CD4-positive, alpha-beta T cell (primary cell): Measurements from ENCODE around the gene IGLL5. TPM values are rescaled to one million over a fixed set of nuclear protein-coding genes. Genes with fewer than 3 reads are reported as not detected.
A peak's percentile ranks its signal among the peaks of the same experiment; 100 is the strongest.

Experiments
- ATAC-seq: fragments of 200-7000 bp; cut with Tn5 transposase; one replicate; pipeline ENCODE4 v1.10.0; 2022; ENCODE audit warnings: mild to moderate bottlenecking; ENCODE audit not compliant: poor library complexity
- CTCF ChIA-PET: fragments of 350-600 bp; sonication (Branson Sonifier 250); formaldehyde crosslinking; loops from one replicate; lab custom pipeline; 2021; ENCODE audit warnings: antibody characterized with exemption, inconsistent platforms; lab: Charles Lee
- POLR2A ChIA-PET: fragments of 350-600 bp; sonication (Branson Sonifier 250); formaldehyde crosslinking; loops from one replicate; lab custom pipeline; 2021; ENCODE audit warnings: antibody characterized with exemption, inconsistent platforms; lab: Charles Lee
- DNase-seq, 14 experiments: peaks; one replicate each; pipeline ENCODE4 v3.0.0-alpha.2; 2013 to 2020; ENCODE audit warnings: mixed read lengths in 2 of 14
- H3K27ac ChIP-seq, 2 donors: one replicate each; pipeline versions ENCODE4 v1.5.1 to v1.7.0; 2013; ENCODE audit warnings: low read length in 2 of 2, low read depth in 1 of 2, mild to moderate bottlenecking in 1 of 2
- H3K27me3 ChIP-seq, 2 experiments: 1 replicate in 1 of 2; 2 replicates in 1 of 2; pipeline versions ENCODE4 v1.6.1 to v1.7.0; 2013; ENCODE audit warnings: low read length in 2 of 2, control low read depth in 1 of 2, mild to moderate bottlenecking in 1 of 2, moderate library complexity in 1 of 2; ENCODE audit not compliant: insufficient read depth in 2 of 2, control insufficient read depth in 1 of 2
- H3K36me3 ChIP-seq: one replicate; pipeline ENCODE4 v1.6.1; 2013; ENCODE audit warnings: low read length, control low read depth; ENCODE audit not compliant: insufficient read depth
- H3K4me1 ChIP-seq: one replicate; pipeline ENCODE4 v1.6.1; 2013; ENCODE audit warnings: low read length, control low read depth; ENCODE audit not compliant: insufficient read depth
- H3K4me3 ChIP-seq: one replicate; pipeline ENCODE4 v1.5.1; 2013; ENCODE audit warnings: mild to moderate bottlenecking, low read length, moderate library complexity
- H3K9me3 ChIP-seq, 2 experiments: 1 replicate in 1 of 2; 2 replicates in 1 of 2; pipeline versions ENCODE4 v1.6.1 to v1.7.0; 2013; ENCODE audit warnings: low read length in 2 of 2, mild to moderate bottlenecking in 2 of 2, control low read depth in 1 of 2, moderate library complexity in 1 of 2; ENCODE audit not compliant: control insufficient read depth in 1 of 2, insufficient read depth in 1 of 2
- H3K27ac Mint-ChIP-seq: one replicate; pipeline ENCODE4 v1.8.0; 2020; ENCODE audit warnings: mixed read lengths
- H3K27me3 Mint-ChIP-seq: one replicate; pipeline ENCODE4 v1.8.0; 2021; ENCODE audit warnings: mixed read lengths
- H3K36me3 Mint-ChIP-seq: one replicate; pipeline ENCODE4 v1.8.0; 2021; ENCODE audit warnings: low read depth, mixed read lengths
- H3K4me1 Mint-ChIP-seq: one replicate; pipeline ENCODE4 v1.8.0; 2021; ENCODE audit warnings: low read depth, mixed read lengths
- H3K4me3 Mint-ChIP-seq: one replicate; pipeline ENCODE4 v1.8.0; 2020; ENCODE audit warnings: mild to moderate bottlenecking, mixed read lengths
- H3K9me3 Mint-ChIP-seq: one replicate; pipeline ENCODE4 v1.8.0; 2020; ENCODE audit warnings: mixed read lengths
- intact Hi-C, 2 experiments: fragments of 100-400 bp; cut with DNase I in 1 of 2; cut with micrococcal nuclease in 1 of 2; formaldehyde crosslinking; loops; one replicate each; pipeline versions ENCODE4 v1.15.1 to v1.9.0; 2023 to 2025; cut with DNase I, micrococcal nuclease
- total RNA-seq, 174 experiments: library from RNA in 2 of 174; stranded (reverse) in 2 of 174; gene quantifications; one replicate each; pipeline ENCODE4 v1.2.3 and lab custom pipeline; 2021 to 2026
- TF ChIP-seq, protein P1 (sequence below): fragments of 200-600 bp; IDR thresholded peaks from one replicate; pipeline ENCODE4 v1.8.0; 2022; ENCODE audit warnings: antibody characterized with exemption, mild to moderate bottlenecking

IGLL5 gene
- total RNA-seq, 2 experiments from 2014 or later = not detected

DNA sequence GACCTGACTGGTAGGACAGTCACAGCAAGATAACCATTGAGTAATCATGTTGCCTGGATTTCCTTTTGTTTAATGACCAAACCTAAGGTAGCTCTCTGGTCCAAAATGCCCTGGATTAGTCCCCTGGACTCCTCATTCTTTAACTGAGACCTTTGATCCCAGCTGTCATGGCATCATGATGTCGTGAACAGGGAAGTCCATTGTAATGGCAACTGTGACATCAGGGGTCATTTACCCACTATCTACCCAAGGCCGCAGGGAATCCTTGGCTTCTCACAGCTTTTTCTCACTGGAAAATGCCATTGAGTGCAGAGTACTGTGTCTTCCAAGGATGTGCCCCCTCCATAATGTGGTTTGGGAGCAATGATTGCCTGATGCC lies 29.1 kb upstream of the IGLL5 start:
- no peak for DNase-seq
- POLR2A ChIA-PET = no interaction called here
- peaks cover 18% of the 10 kb centered on the region for H3K4me1 ChIP-seq
- TF ChIP-seq, protein P1, sequence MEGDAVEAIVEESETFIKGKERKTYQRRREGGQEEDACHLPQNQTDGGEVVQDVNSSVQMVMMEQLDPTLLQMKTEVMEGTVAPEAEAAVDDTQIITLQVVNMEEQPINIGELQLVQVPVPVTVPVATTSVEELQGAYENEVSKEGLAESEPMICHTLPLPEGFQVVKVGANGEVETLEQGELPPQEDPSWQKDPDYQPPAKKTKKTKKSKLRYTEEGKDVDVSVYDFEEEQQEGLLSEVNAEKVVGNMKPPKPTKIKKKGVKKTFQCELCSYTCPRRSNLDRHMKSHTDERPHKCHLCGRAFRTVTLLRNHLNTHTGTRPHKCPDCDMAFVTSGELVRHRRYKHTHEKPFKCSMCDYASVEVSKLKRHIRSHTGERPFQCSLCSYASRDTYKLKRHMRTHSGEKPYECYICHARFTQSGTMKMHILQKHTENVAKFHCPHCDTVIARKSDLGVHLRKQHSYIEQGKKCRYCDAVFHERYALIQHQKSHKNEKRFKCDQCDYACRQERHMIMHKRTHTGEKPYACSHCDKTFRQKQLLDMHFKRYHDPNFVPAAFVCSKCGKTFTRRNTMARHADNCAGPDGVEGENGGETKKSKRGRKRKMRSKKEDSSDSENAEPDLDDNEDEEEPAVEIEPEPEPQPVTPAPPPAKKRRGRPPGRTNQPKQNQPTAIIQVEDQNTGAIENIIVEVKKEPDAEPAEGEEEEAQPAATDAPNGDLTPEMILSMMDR = no peak
- H3K27me3 Mint-ChIP-seq = no peaks in the 10 kb centered on the region
- no peak for ATAC-seq
- H3K4me1 Mint-ChIP-seq = peaks cover 3% of the 10 kb centered on the region
- intact Hi-C loops = no loop called here
- no peak overlapping the region for H3K27ac Mint-ChIP-seq
- no peaks in the 10 kb centered on the region for H3K27me3 ChIP-seq
- H3K9me3 Mint-ChIP-seq = no peaks in the 10 kb centered on the region
- CTCF ChIA-PET = interaction anchor here (2.0 kb wide), 1 partner anchor 10 kb away, joined by 5 read pairs; no protein-coding TSS in a partner anchor
- no peaks in the 10 kb centered on the region for H3K36me3 ChIP-seq
- H3K27ac ChIP-seq = no peak overlapping the region
- no peaks in the 10 kb centered on the region for H3K36me3 Mint-ChIP-seq
- no peak overlapping the region for H3K4me3 Mint-ChIP-seq
- H3K4me3 ChIP-seq = no peak overlapping the region
- no peaks in the 10 kb centered on the region for H3K9me3 ChIP-seq

DNA sequence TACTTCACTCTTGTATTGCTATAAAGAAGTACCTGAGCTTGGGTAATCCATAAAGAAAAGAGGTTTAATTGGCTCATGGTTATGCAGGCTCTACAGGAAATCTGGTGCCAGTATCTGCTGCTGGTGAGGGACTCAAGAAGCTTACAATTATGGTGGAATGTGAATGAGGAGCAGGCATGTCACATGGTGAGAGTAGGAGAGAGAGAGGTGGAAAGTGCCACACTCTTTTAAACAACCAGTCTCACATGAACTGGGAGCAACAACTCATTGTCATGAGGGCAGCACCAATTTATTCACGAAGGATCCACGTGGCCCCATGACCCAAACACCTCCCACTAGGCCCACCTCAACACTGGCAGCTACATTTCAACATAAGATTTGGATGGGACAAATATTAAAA lies 24.6 kb upstream of the IGLL5 start:
- Mint-ChIP-seq H3K27ac (no peak overlapping the region), H3K27me3 (no peaks in the 10 kb centered on the region), H3K36me3 (no peaks in the 10 kb centered on the region), H3K4me1 (peaks cover 36% of the 10 kb centered on the region), H3K4me3 (no peak overlapping the region), H3K9me3 (no peaks in the 10 kb centered on the region)
- no peaks in the 10 kb centered on the region for H3K36me3 ChIP-seq
- H3K27ac ChIP-seq = no peak overlapping the region
- ATAC-seq (no peak), DNase-seq (no peak)
- peaks cover 31% of the 10 kb centered on the region for H3K4me1 ChIP-seq
- no peaks in the 10 kb centered on the region for H3K27me3 ChIP-seq
- intact Hi-C loops = no loop called here
- TF ChIP-seq, protein P1 = no peak
- no peaks in the 10 kb centered on the region for H3K9me3 ChIP-seq
- H3K4me3 ChIP-seq = no peak overlapping the region
- CTCF ChIA-PET = no interaction called here
- POLR2A ChIA-PET = interaction anchor here (0.9 kb wide), 1 partner anchor 110 kb away, joined by 3 read pairs; no protein-coding TSS in a partner anchor

DNA sequence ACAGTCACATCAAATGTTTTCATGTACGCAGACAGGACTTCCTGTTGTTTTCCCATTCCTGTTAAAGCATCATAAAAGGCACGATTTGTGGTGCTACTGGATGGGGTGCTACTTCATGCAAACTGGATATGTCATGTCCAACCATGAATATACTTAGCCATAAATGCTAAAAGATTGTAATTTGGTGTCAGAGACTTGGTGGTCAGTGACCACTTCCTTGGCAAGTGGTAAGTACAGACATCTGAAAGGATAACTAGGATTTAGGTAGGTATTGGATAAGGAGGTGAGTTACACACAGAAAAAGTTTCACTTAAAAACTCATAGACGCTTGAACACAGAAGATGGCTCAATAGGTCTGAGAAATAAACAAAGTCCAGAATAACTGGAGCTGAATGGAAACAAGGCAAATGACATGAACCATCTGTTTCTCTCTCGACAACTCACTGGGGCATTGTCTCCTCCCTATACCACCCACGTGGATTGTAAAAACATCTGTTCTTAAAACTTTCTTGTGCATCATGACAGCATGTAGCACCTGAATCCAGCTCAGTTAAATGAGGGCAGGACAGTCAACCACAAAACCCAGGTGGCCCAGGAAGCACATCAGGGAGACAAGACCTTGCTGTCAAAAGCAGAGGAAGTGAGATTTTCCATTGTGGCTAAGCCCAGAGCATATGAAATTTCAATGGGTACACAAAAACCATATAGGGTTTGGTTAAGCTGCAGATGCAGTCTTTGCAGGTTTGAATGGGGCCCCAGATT lies 22.1 kb upstream of the IGLL5 start:
- intact Hi-C loops = no loop called here
- H3K4me1 Mint-ChIP-seq = peaks cover 36% of the 10 kb centered on the region
- CTCF ChIA-PET = interaction anchor here (0.6 to 1.5 kb wide), 4 partner anchors 12 to 50 kb away, joined by 3 to 4 read pairs (median 3); no protein-coding TSS in a partner anchor
- no peaks in the 10 kb centered on the region for H3K9me3 ChIP-seq
- no peaks in the 10 kb centered on the region for H3K27me3 ChIP-seq
- H3K4me3 Mint-ChIP-seq = peak overlapping the region; percentile 8
- DNase-seq (peak in 7 of 14 experiments; percentile 16 to 72 (median 44)), ATAC-seq (peak; percentile 86)
- no peaks in the 10 kb centered on the region for H3K36me3 Mint-ChIP-seq
- H3K4me3 ChIP-seq = no peak overlapping the region
- peak overlapping the region in 1 of 2 donors; percentile 25 for H3K27ac ChIP-seq
- H3K36me3 ChIP-seq = no peaks in the 10 kb centered on the region
- POLR2A ChIA-PET = interaction anchor here (0.9 to 1.6 kb wide), 9 partner anchors 8 to 78 kb away, joined by 3 to 6 read pairs (median 5); no protein-coding TSS in a partner anchor
- peak overlapping the region; percentile 77 for H3K27ac Mint-ChIP-seq
- H3K4me1 ChIP-seq = peaks cover 31% of the 10 kb centered on the region
- no peaks in the 10 kb centered on the region for H3K9me3 Mint-ChIP-seq
- no peaks in the 10 kb centered on the region for H3K27me3 Mint-ChIP-seq
- TF ChIP-seq, protein P1 = no peak
